ENCODE results near the gene RPRML. TPM values are rescaled to one million over a fixed set of nuclear protein-coding genes. Genes with fewer than 3 reads are reported as not detected.

The RPRML gene
- total and polyA plus RNA-seq, 8 donors: not detected

DNA sequence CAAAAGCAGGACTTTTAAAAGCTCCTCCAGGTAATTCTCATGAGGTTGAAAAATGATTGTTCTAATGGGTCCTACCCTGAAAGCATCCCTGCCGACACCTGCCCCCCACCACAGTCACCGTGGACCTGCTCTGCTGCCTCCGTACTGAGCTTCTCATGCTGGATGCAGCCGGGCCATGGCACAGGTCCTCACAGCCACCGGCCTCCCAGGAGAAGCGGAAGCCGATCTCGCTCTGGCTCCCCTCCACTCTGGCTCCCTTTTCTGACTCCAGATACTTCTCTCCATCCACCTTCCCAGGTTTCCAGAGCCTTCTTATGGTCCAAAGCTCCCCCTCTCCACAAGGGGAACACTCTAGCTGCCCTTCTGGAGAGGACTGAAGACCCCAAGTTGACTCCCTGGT lies 10.2 kb downstream of the RPRML start:
- DNase-seq (no peak), ATAC-seq (no peak)
- intact Hi-C loops (cut with DNase I): no loop called here
- H3K4me1 ChIP-seq: no peaks in the 10 kb centered on the region
- TF ChIP-seq, protein P1, sequence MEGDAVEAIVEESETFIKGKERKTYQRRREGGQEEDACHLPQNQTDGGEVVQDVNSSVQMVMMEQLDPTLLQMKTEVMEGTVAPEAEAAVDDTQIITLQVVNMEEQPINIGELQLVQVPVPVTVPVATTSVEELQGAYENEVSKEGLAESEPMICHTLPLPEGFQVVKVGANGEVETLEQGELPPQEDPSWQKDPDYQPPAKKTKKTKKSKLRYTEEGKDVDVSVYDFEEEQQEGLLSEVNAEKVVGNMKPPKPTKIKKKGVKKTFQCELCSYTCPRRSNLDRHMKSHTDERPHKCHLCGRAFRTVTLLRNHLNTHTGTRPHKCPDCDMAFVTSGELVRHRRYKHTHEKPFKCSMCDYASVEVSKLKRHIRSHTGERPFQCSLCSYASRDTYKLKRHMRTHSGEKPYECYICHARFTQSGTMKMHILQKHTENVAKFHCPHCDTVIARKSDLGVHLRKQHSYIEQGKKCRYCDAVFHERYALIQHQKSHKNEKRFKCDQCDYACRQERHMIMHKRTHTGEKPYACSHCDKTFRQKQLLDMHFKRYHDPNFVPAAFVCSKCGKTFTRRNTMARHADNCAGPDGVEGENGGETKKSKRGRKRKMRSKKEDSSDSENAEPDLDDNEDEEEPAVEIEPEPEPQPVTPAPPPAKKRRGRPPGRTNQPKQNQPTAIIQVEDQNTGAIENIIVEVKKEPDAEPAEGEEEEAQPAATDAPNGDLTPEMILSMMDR (IDR thresholded peaks at IDR 0.05): no peak
- no peaks in the 10 kb centered on the region for H3K9me3 ChIP-seq
- no peaks in the 10 kb centered on the region for H3K27me3 ChIP-seq
- no peak overlapping the region for H3K27ac ChIP-seq
- no peak overlapping the region for H3K4me3 ChIP-seq
- H3K36me3 ChIP-seq: no peaks in the 10 kb centered on the region

DNA sequence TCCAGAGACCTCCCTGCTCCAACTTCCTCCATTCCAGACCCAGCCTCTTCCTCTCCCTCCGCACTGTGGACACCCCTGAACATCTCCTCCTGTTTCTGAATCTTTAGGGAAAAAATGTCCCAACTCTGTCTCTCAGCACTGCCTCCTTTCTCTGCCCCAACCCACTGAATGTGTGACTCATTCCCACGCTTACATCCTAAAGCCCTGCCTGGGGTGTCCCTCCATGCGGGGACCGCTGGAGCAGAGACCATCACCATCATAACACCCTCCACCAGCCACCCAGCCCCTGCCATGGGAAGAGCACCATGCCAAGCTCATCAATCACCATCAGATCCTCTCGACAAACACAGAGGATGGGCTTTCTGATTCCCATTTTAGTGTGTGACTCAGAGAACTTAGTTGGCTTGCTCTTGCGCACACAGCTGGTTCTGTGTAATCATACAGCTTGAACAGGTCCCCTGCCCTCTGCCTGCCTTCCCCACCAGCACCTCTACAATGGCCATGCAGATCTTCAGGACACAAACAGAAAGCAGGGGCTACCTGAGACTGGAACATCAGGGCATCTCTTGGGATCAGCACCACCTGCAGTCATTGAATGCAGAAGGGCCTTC lies 10.7 kb downstream of the RPRML start:
- H3K36me3 ChIP-seq: no peaks in the 10 kb centered on the region
- intact Hi-C loops (cut with DNase I): no loop called here
- DNase-seq (no peak), ATAC-seq (no peak)
- TF ChIP-seq, protein P1 (IDR thresholded peaks at IDR 0.05): no peak
- no peak overlapping the region for H3K27ac ChIP-seq
- H3K4me3 ChIP-seq: no peak overlapping the region
- no peaks in the 10 kb centered on the region for H3K27me3 ChIP-seq
- no peaks in the 10 kb centered on the region for H3K9me3 ChIP-seq
- H3K4me1 ChIP-seq: no peaks in the 10 kb centered on the region

DNA sequence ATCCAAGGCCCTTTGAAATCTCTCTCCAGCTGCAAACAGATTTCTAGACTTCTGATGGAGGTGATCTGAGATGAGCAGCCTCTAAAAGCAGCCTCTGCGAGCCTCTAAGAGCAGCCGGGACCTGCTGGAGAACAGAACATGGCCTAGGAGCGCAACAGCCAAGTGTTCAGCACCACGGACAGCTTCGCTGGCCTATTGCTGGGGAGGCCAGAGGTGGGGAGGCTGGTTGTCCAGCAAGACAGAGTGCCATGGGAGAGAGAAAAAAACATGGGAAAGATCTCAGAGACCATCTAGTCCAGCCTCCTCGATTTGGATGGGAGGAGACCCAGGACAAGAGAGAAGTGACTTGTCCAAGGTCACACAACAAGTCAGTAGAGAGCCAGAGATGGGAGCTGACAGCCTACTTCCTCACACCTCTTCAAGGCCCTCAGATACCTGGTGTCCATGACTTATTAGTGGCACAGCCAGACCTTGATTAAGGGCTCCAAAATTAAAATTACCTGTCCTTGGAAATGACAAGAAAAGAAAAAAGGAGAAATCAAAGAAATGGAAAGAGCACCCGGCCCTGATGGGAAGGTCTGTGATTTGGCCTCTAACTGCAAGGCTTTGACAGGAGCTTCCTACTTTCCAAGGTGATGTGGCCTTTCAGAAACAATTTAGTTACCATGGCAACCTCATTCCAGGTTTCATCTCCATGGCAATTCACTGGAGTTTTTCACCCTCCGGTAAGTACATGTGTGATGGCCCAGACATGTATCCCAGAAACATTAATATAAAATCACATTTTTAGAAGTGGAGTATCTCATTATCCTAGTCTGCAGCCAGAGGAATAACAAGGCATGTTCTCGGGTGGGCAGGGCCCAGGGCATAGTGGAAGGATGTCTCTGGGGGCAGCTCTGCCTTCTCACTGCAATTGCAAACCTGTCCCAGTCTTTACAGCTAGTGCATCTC lies 14.5 kb downstream of the RPRML start:
- intact Hi-C loops (cut with DNase I): no loop called here
- DNase-seq: no peak

DNA sequence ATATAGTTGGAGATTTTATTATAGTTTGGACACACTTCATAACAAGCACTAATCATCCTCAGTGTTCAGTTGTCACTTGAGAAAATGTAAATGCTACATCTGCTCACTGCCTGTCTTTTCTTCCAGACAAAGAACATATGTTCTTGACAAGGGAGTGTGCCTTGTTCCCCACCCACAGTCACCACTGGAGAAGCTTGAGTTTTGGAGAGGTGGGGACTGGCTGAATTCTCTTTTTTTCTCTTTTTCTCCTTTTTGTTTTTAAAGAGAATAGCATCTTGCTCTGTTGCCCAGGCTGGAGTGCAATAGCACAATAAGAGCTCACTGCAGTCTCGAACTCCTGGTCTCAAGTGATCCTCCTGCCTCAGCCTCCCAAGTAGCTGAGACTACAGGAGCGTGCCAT lies 15.5 kb downstream of the RPRML start:
- Histone ChIP-seq H3K4me1 (no peaks in the 10 kb centered on the region), H3K27ac (no peak overlapping the region), H3K27me3 (peaks cover 0 to 13% of the 10 kb centered on the region in 2 donors), H3K9me3 (no peaks in the 10 kb centered on the region), H3K36me3 (no peaks in the 10 kb centered on the region), H3K4me3 (no peak overlapping the region)
- TF ChIP-seq, protein P1 (IDR thresholded peaks at IDR 0.05): no peak
- intact Hi-C loops (cut with DNase I): no loop called here
- DNase-seq (no peak), ATAC-seq (no peak)

More for the DNA sequence above, 14.5 kb downstream of the RPRML start:
- peak; percentile 49 for ATAC-seq
- peaks cover 0 to 2% of the 10 kb centered on the region in 2 donors for H3K27me3 ChIP-seq
- H3K4me1 ChIP-seq: no peaks in the 10 kb centered on the region
- no peak overlapping the region for H3K4me3 ChIP-seq
- H3K27ac ChIP-seq: no peak overlapping the region
- TF ChIP-seq, protein P1 (IDR thresholded peaks at IDR 0.05): no peak
- H3K36me3 ChIP-seq: no peaks in the 10 kb centered on the region
- no peaks in the 10 kb centered on the region for H3K9me3 ChIP-seq

DNA sequence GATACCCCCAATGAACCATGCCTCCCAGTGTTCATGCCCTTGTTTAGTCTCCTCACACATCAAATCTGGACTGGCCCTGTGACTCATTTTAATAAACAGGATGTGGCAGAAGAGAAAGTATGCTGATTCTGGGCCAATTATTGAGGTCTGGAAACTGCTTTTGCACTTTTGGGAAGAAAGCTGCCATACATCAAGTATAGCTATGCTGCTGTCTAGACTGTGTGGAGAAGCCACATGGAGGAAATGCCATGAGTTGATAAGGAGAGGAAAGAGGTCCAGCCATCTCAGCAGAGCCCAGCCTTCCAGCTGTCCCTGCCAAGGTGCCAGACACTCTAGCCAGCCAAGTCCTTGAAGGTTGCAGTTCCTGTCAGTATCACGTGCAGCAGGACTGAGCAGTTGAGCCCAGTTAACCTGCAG lies 16.7 kb downstream of the RPRML start:
- no peak overlapping the region for H3K27ac ChIP-seq
- H3K36me3 ChIP-seq: no peaks in the 10 kb centered on the region
- DNase-seq: no peak
- no peaks in the 10 kb centered on the region for H3K9me3 ChIP-seq
- no peak overlapping the region for H3K4me3 ChIP-seq
- H3K4me1 ChIP-seq: no peaks in the 10 kb centered on the region
- no peak for ATAC-seq
- peaks cover 0 to 20% of the 10 kb centered on the region in 2 donors for H3K27me3 ChIP-seq
- TF ChIP-seq, protein P1 (IDR thresholded peaks at IDR 0.05): no peak
- intact Hi-C loops (cut with DNase I): no loop called here

Measured in left lung (tissue), 10 donors.